HEK293 (cell line): ENCODE results near the gene VTN.

Experiments used
- CTCF ChIA-PET: fragments of 350-600 bp; formaldehyde crosslinking; extraction: SDS; loops from one replicate; lab custom pipeline; 2021; ENCODE audit warnings: antibody characterized with exemption; lab: Yijun Ruan, JAX
- POLR2A ChIA-PET: fragments of 300-600 bp; formaldehyde crosslinking; extraction: SDS; loops from one replicate; lab custom pipeline; 2020; ENCODE audit warnings: antibody characterized with exemption, inconsistent platforms; lab: Yijun Ruan, JAX
- H3K27ac ChIP-seq: fragments of 200-500 bp; sonication (Bioruptor generic); 2 replicates; pipeline ENCODE4 v1.5.1; 2014; ENCODE audit warnings: low read depth, low read length, control low read depth, inconsistent platforms; ENCODE audit errors: extremely low read depth
- H3K36me3 ChIP-seq, 2 experiments: fragments of 200-500 bp in 1 of 2; sonication (Bioruptor generic) in 1 of 2; 1 replicate in 1 of 2; 2 replicates in 1 of 2; pipeline ENCODE4 v1.5.1; 2014 to 2017; ENCODE audit warnings: inconsistent platforms in 2 of 2, low read length in 2 of 2; ENCODE audit not compliant: control insufficient read depth in 2 of 2, insufficient read depth in 1 of 2
- H3K4me1 ChIP-seq: fragments of 200-500 bp; sonication (Bioruptor generic); 2 replicates; pipeline ENCODE4 v1.5.1; 2014; ENCODE audit warnings: mild to moderate bottlenecking, low read length, inconsistent platforms; ENCODE audit not compliant: control insufficient read depth, insufficient read depth
- H3K4me3 ChIP-seq: 2 replicates; pipeline ENCODE4 v1.5.1; 2011; ENCODE audit warnings: low read depth, mild to moderate bottlenecking, control low read depth, low read length, moderate library complexity
- H3K9me3 ChIP-seq: fragments of 200-500 bp; sonication (Bioruptor generic); 2 replicates; pipeline ENCODE4 v1.5.1; 2014; ENCODE audit warnings: low read depth, low read length, inconsistent platforms; ENCODE audit not compliant: control insufficient read depth, insufficient read depth
- BCL11B ChIP-seq: fragments of 450-650 bp; formaldehyde crosslinking; IDR thresholded peaks from 2 replicates; pipeline ENCODE4 v1.5.1; 2016; ENCODE audit warnings: low read depth, missing biosample characterization, missing genetic modification characterization
- FEZF1 ChIP-seq: fragments of 450-650 bp; formaldehyde crosslinking; IDR thresholded peaks from 2 replicates; pipeline ENCODE4 v1.5.1; 2016; ENCODE audit warnings: missing biosample characterization, missing genetic modification characterization
- GFI1B ChIP-seq: fragments of 450-650 bp; formaldehyde crosslinking; IDR thresholded peaks from 2 replicates; pipeline ENCODE4 v1.5.1; 2016; ENCODE audit warnings: missing biosample characterization, missing genetic modification characterization
- KLF9 ChIP-seq: fragments of 450-650 bp; formaldehyde crosslinking; IDR thresholded peaks from 2 replicates; pipeline ENCODE4 v1.5.1; 2016; ENCODE audit warnings: missing biosample characterization, missing genetic modification characterization, low read depth
- MEIS1 ChIP-seq: sonication (generic); formaldehyde crosslinking; IDR thresholded peaks from 2 replicates; pipeline ENCODE4 v1.8.1; 2022; ENCODE audit warnings: missing genetic modification reagents, mild to moderate bottlenecking, borderline replicate concordance
- OSR2 ChIP-seq: fragments of 450-650 bp; formaldehyde crosslinking; IDR thresholded peaks from 2 replicates; pipeline ENCODE4 v1.5.1; 2016; ENCODE audit warnings: missing biosample characterization, missing genetic modification characterization
- PBX3 ChIP-seq: sonication (generic); formaldehyde crosslinking; IDR thresholded peaks from 2 replicates; pipeline ENCODE4 v1.8.1; 2022; ENCODE audit warnings: mild to moderate bottlenecking, moderate library complexity, missing genetic modification reagents
- REPIN1 ChIP-seq: fragments of 450-650 bp; formaldehyde crosslinking; IDR thresholded peaks from 2 replicates; pipeline ENCODE4 v1.5.1; 2017; ENCODE audit warnings: missing biosample characterization, missing genetic modification characterization, low read depth
- SALL2 ChIP-seq: fragments of 450-650 bp; formaldehyde crosslinking; IDR thresholded peaks from 2 replicates; pipeline ENCODE4 v1.5.0; 2017; ENCODE audit warnings: missing biosample characterization, mild to moderate bottlenecking, missing genetic modification characterization, borderline replicate concordance
- SCRT2 ChIP-seq: fragments of 450-650 bp; formaldehyde crosslinking; IDR thresholded peaks from 2 replicates; pipeline ENCODE4 v1.5.1; 2016; ENCODE audit warnings: missing biosample characterization, missing genetic modification characterization
- YY2 ChIP-seq: fragments of 450-650 bp; formaldehyde crosslinking; IDR thresholded peaks from 2 replicates; pipeline ENCODE4 v1.5.1; 2016; ENCODE audit warnings: missing biosample characterization, missing genetic modification characterization
- ZBTB8A ChIP-seq: fragments of 450-650 bp; formaldehyde crosslinking; IDR thresholded peaks from 2 replicates; pipeline ENCODE4 v1.5.1; 2016; ENCODE audit warnings: missing biosample characterization, missing genetic modification characterization
- ZNF140 ChIP-seq: fragments of 450-650 bp; formaldehyde crosslinking; IDR thresholded peaks from 2 replicates; pipeline ENCODE4 v1.5.1; 2016; ENCODE audit warnings: missing biosample characterization, missing genetic modification characterization
- ZNF157 ChIP-seq: fragments of 450-650 bp; formaldehyde crosslinking; IDR thresholded peaks from 2 replicates; pipeline ENCODE4 v1.5.1; 2016; ENCODE audit warnings: missing biosample characterization, missing genetic modification characterization
- ZNF174 ChIP-seq: fragments of 450-650 bp; formaldehyde crosslinking; IDR thresholded peaks from 2 replicates; pipeline ENCODE4 v1.5.0; 2017; ENCODE audit warnings: missing biosample characterization, mild to moderate bottlenecking, missing genetic modification characterization
- ZNF202 ChIP-seq: fragments of 450-650 bp; formaldehyde crosslinking; IDR thresholded peaks from 2 replicates; pipeline ENCODE4 v1.5.1; 2016; ENCODE audit warnings: missing biosample characterization, missing genetic modification characterization, borderline replicate concordance
- ZNF239 ChIP-seq: fragments of 450-650 bp; formaldehyde crosslinking; IDR thresholded peaks from 2 replicates; pipeline ENCODE4 v1.5.1; 2016; ENCODE audit warnings: missing biosample characterization, missing genetic modification characterization
- ZNF354C ChIP-seq: fragments of 450-650 bp; formaldehyde crosslinking; IDR thresholded peaks from 2 replicates; pipeline ENCODE4 v1.5.1; 2016; ENCODE audit warnings: missing biosample characterization, missing genetic modification characterization, low read depth, borderline replicate concordance
- ZNF473 ChIP-seq: fragments of 450-650 bp; formaldehyde crosslinking; IDR thresholded peaks from 2 replicates; pipeline ENCODE4 v1.5.1; 2017; ENCODE audit warnings: missing biosample characterization, missing genetic modification characterization
- ZNF48 ChIP-seq: fragments of 450-650 bp; formaldehyde crosslinking; IDR thresholded peaks from 2 replicates; pipeline ENCODE4 v1.5.1; 2016; ENCODE audit warnings: missing biosample characterization, missing genetic modification characterization
- ZNF561 ChIP-seq: fragments of 450-650 bp; IDR thresholded peaks from 2 replicates; pipeline ENCODE4 v1.5.1; 2018; ENCODE audit warnings: missing biosample characterization, missing genetic modification characterization, borderline replicate concordance
- ZNF585B ChIP-seq: fragments of 450-650 bp; formaldehyde crosslinking; IDR thresholded peaks from 2 replicates; pipeline ENCODE4 v1.5.1; 2016; ENCODE audit warnings: missing biosample characterization, missing genetic modification characterization
- ZNF600 ChIP-seq: fragments of 450-650 bp; formaldehyde crosslinking; IDR thresholded peaks from 2 replicates; pipeline ENCODE4 v1.5.1; 2016; ENCODE audit warnings: missing biosample characterization, missing genetic modification characterization
- ZNF629 ChIP-seq: fragments of 450-650 bp; formaldehyde crosslinking; IDR thresholded peaks from 2 replicates; pipeline ENCODE4 v1.5.1; 2017; ENCODE audit warnings: missing biosample characterization, missing genetic modification characterization
- ZNF776 ChIP-seq: fragments of 450-650 bp; formaldehyde crosslinking; IDR thresholded peaks from 2 replicates; pipeline ENCODE4 v1.5.0; 2017; ENCODE audit warnings: missing biosample characterization, missing genetic modification characterization, borderline replicate concordance
- ZNF837 ChIP-seq: fragments of 450-650 bp; formaldehyde crosslinking; IDR thresholded peaks from 2 replicates; pipeline ENCODE4 v1.5.1; 2016; ENCODE audit warnings: missing biosample characterization, missing genetic modification characterization
- TF ChIP-seq, protein P1 (sequence below): fragments of 450-650 bp; formaldehyde crosslinking; conservative IDR thresholded peaks from 2 replicates; pipeline ENCODE4 v1.5.1; 2016; ENCODE audit warnings: low read depth, missing biosample characterization, missing genetic modification characterization
- TF ChIP-seq, protein P2 (sequence below): fragments of 450-650 bp; IDR thresholded peaks from 2 replicates; pipeline ENCODE4 v1.5.1; 2018; ENCODE audit warnings: missing biosample characterization, mild to moderate bottlenecking, missing genetic modification characterization
- TF ChIP-seq, protein P3 (sequence below): IDR thresholded peaks from 2 replicates; pipeline ENCODE4 v1.6.1; 2011; ENCODE audit warnings: mild to moderate bottlenecking, low read depth, low read length, borderline replicate concordance

The VTN gene

DNA sequence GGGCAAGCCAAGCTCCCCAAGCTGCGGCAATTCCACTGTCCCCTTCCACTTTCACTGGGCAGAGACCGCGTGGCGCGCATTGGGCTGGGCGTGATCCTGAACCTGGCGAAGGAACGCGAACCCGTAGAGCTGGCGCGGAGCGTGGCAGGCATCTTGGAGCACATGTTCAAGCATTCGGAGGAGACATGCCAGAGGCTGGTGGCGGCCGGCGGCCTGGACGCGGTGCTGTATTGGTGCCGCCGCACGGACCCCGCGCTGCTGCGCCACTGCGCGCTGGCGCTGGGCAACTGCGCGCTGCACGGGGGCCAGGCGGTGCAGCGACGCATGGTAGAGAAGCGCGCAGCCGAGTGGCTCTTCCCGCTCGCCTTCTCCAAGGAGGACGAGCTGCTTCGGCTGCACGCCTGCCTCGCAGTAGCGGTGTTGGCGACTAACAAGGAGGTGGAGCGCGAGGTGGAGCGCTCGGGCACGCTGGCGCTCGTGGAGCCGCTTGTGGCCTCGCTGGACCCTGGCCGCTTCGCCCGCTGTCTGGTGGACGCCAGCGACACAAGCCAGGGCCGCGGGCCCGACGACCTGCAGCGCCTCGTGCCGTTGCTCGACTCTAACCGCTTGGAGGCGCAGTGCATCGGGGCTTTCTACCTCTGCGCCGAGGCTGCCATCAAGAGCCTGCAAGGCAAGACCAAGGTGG, 11.2 kb upstream of the VTN start (continued):
- TF ChIP-seq YY2 (tag by site-specific recombination) (no peak), ZNF837 (no peak), ZNF157 (tag by site-specific recombination) (no peak), ZNF48 (tag by site-specific recombination) (no peak), ZNF629 (no peak), GFI1B (tag by site-specific recombination) (no peak), ZNF473 (tag by site-specific recombination) (no peak), SALL2 (no peak), REPIN1 (no peak), ZNF174 (tag by site-specific recombination) (no peak)
- TF ChIP-seq, protein P1, sequence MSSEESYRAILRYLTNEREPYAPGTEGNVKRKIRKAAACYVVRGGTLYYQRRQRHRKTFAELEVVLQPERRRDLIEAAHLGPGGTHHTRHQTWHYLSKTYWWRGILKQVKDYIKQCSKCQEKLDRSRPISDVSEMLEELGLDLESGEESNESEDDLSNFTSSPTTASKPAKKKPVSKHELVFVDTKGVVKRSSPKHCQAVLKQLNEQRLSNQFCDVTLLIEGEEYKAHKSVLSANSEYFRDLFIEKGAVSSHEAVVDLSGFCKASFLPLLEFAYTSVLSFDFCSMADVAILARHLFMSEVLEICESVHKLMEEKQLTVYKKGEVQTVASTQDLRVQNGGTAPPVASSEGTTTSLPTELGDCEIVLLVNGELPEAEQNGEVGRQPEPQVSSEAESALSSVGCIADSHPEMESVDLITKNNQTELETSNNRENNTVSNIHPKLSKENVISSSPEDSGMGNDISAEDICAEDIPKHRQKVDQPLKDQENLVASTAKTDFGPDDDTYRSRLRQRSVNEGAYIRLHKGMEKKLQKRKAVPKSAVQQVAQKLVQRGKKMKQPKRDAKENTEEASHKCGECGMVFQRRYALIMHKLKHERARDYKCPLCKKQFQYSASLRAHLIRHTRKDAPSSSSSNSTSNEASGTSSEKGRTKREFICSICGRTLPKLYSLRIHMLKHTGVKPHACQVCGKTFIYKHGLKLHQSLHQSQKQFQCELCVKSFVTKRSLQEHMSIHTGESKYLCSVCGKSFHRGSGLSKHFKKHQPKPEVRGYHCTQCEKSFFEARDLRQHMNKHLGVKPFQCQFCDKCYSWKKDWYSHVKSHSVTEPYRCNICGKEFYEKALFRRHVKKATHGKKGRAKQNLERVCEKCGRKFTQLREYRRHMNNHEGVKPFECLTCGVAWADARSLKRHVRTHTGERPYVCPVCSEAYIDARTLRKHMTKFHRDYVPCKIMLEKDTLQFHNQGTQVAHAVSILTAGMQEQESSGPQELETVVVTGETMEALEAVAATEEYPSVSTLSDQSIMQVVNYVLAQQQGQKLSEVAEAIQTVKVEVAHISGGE = no peak

DNA sequence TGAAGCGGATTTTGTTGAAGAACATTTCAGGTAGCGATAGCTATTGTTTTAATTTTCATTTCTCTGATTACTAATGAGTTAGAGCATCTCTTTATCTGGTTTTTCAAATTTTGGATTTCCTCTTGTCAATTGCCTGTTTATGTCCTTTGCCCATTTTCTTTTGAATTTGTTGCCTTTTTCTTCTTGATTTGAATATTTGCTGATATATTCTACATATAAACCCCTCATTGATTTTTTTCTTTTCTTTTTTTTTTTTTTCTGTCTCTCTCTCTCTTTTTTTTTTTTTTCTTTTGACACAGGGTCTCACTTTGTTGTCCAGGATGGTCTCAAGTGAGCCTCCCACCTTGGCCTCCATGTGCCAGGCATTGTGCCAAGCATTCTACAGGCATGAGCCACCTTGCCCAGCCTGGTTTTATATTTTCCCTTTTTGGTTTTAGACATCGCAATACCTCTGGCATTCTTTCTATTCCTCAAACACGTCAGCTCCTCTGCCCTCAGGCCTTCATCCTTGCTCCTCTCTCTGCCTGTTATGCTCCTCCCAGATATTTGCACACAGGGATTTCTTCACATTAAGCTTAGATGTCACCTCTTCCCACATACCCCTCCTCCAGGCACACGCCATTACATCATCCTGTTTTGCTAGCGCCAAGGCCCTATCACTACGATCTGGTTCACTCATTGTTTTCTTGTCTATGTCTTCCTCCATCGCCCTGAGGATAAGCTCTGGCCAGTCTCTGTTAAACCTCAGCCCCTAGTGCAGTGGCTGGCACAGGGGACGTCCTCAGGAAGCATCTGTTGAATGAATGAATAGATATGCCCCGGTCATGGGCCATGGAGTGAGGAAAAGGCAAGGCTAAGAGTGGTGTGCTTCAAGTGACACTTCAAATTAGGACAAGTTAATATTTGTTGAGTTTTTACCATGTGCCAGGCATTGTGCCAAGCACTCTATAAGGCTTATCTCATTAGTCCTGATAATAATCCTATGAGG, 10.0 kb upstream of the VTN start:
- Histone ChIP-seq H3K9me3 (no peaks in the 10 kb centered on the region), H3K27ac (no peak overlapping the region), H3K4me1 (peaks cover 2% of the 10 kb centered on the region; the same call in 1 of the 2 replicates), H3K36me3 (peaks cover 0 to 29% of the 10 kb centered on the region in 2 experiments; a peak in 2 of 3 replicates), H3K4me3 (no peak overlapping the region)
- CTCF ChIA-PET = interaction anchor here (0.6 to 3.3 kb wide), 5 partner anchors 9 to 54 kb away, joined by 3 to 15 read pairs (median 5); partner anchors contain the start of gene VTN
- POLR2A ChIA-PET = interaction anchor here (0.7 to 1.7 kb wide), 11 partner anchors 8 to 44 kb away, joined by 3 to 7 read pairs (median 4); partner anchors contain the start of genes IFT20, POLDIP2, SARM1 and TNFAIP1
- peak; percentile 50; the same call in 1 of the 2 replicates for TF ChIP-seq SCRT2 (tag by site-specific recombination)
- TF ChIP-seq, protein P2, sequence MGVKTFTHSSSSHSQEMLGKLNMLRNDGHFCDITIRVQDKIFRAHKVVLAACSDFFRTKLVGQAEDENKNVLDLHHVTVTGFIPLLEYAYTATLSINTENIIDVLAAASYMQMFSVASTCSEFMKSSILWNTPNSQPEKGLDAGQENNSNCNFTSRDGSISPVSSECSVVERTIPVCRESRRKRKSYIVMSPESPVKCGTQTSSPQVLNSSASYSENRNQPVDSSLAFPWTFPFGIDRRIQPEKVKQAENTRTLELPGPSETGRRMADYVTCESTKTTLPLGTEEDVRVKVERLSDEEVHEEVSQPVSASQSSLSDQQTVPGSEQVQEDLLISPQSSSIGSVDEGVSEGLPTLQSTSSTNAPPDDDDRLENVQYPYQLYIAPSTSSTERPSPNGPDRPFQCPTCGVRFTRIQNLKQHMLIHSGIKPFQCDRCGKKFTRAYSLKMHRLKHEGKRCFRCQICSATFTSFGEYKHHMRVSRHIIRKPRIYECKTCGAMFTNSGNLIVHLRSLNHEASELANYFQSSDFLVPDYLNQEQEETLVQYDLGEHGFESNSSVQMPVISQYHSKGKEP = no peak
- no peak for TF ChIP-seq BCL11B
- TF ChIP-seq ZNF629 = peak; percentile 43
- TF ChIP-seq ZNF140 (tag by site-specific recombination) = no peak
- no peak for TF ChIP-seq ZNF561 (tag by site-specific recombination)
- TF ChIP-seq KLF9 (tag by site-specific recombination) = no peak
- no peak for TF ChIP-seq ZNF202 (tag by site-specific recombination)
- no peak for TF ChIP-seq ZNF354C (tag by site-specific recombination)
- no peak for TF ChIP-seq OSR2 (tag by site-specific recombination)
- no peak for TF ChIP-seq MEIS1 (CRISPR knock-in tag)
- no peak for TF ChIP-seq PBX3 (CRISPR knock-in tag)
- TF ChIP-seq ZBTB8A (tag by site-specific recombination) = no peak
- peak; percentile 39; the same call in 1 of the 2 replicates for TF ChIP-seq FEZF1 (tag by site-specific recombination)
- TF ChIP-seq, protein P3, sequence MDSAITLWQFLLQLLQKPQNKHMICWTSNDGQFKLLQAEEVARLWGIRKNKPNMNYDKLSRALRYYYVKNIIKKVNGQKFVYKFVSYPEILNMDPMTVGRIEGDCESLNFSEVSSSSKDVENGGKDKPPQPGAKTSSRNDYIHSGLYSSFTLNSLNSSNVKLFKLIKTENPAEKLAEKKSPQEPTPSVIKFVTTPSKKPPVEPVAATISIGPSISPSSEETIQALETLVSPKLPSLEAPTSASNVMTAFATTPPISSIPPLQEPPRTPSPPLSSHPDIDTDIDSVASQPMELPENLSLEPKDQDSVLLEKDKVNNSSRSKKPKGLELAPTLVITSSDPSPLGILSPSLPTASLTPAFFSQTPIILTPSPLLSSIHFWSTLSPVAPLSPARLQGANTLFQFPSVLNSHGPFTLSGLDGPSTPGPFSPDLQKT = no peak
- TF ChIP-seq ZNF585B (tag by site-specific recombination) = no peak
- no peak for TF ChIP-seq ZNF239 (tag by site-specific recombination)
- TF ChIP-seq ZNF600 (tag by site-specific recombination) = no peak
- TF ChIP-seq ZNF776 (tag by site-specific recombination) = no peak
